Gastrocnemius medialis (tissue), 4 donors: Measurements from ENCODE around the gene IRF6. TPM values are rescaled to one million over a fixed set of nuclear protein-coding genes. Genes with fewer than 3 reads are reported as not detected.

Experiments
- ATAC-seq, 2 donors: fragments of 150-250 bp; one replicate each; pipeline ENCODE4 v1.9.1; 2016
- DNase-seq, 2 donors: peaks; one replicate each; pipeline ENCODE4 v3.0.0-alpha.2; 2019
- H3K27ac ChIP-seq, 4 donors: fragments of 200-600 bp; sonication (generic); 1 replicate in 1 of 4; 2 replicates in 3 of 4; pipeline ENCODE4 v1.5.1; 2016 to 2018; ENCODE audit warnings: mild to moderate bottlenecking in 2 of 4, moderate library complexity in 1 of 4
- H3K27me3 ChIP-seq, 3 donors: fragments of 200-600 bp; sonication (generic) in 2 of 3; 1 replicate in 1 of 3; 2 replicates in 2 of 3; pipeline versions ENCODE4 v1.5.1 to v1.6.0; 2016 to 2019; ENCODE audit warnings: mild to moderate bottlenecking in 1 of 3, moderate library complexity in 1 of 3
- H3K36me3 ChIP-seq, 2 donors: fragments of 200-600 bp; sonication (generic) in 1 of 2; one replicate each; pipeline ENCODE4 v1.5.1; 2017 to 2018
- H3K4me1 ChIP-seq, 2 donors: fragments of 200-600 bp; sonication (generic) in 1 of 2; one replicate each; pipeline ENCODE4 v1.5.1; 2016 to 2017; ENCODE audit warnings: mild to moderate bottlenecking in 2 of 2
- H3K4me3 ChIP-seq, 4 donors: fragments of 200-600 bp; sonication (generic) in 3 of 4; 1 replicate in 1 of 4; 2 replicates in 3 of 4; pipeline ENCODE4 v1.5.1; 2016 to 2019; ENCODE audit warnings: mild to moderate bottlenecking in 2 of 4
- H3K9me3 ChIP-seq, 3 donors: fragments of 200-600 bp; sonication (generic) in 2 of 3; 1 replicate in 1 of 3; 2 replicates in 2 of 3; pipeline ENCODE4 v1.5.1; 2016 to 2019
- CTCF ChIP-seq, 5 experiments: fragments of 450-650 bp in 3 of 5; fragments of 200-600 bp in 2 of 5; sonication (generic) in 2 of 5; IDR thresholded peaks in 4 of 5; conservative IDR thresholded peaks in 1 of 5; 1 replicate in 4 of 5; 2 replicates in 1 of 5; pipeline ENCODE4 v1.5.1; 2016 to 2019; ENCODE audit warnings: antibody characterized with exemption in 5 of 5, mild to moderate bottlenecking in 3 of 5, moderate library complexity in 3 of 5
- POLR2A ChIP-seq, 2 donors: fragments of 450-650 bp; IDR thresholded peaks; one replicate each; pipeline ENCODE4 v1.6.1; 2017; ENCODE audit warnings: antibody characterized with exemption in 2 of 2, mild to moderate bottlenecking in 2 of 2, moderate library complexity in 2 of 2
- in situ Hi-C, 4 donors: fragments of 200-750 bp; cut with MboI; loops; one replicate each; pipeline versions ENCODE4 v1.15.0 to v1.8.0; 2017; ENCODE audit warnings: low sequenced_read_pairs in 4 of 4
- intact Hi-C: fragments of 100-400 bp; cut with DNase I; formaldehyde crosslinking; loops from one replicate; pipeline ENCODE4 v1.15.1; 2023; ENCODE audit warnings: low total_unique reads
- total RNA-seq, 4 donors: library from RNA; depleted of rRNA; stranded (reverse); fragments of >200 nt; gene quantifications; one replicate each; pipeline versions ENCODE4 v1.1.0 to v1.2.3, GENCODE V29; 2016

Gene IRF6
- total RNA-seq, 4 donors from 2014 or later: 0.31 to 1.7 (median 0.49) TPM

GRCh38 chr1:209785592-209785991 is 20.4 kb downstream of the IRF6 start:
- no peaks in the 10 kb centered on the region for H3K36me3 ChIP-seq
- no peaks in the 10 kb centered on the region for H3K9me3 ChIP-seq
- intact Hi-C loops (loop anchor here (2.0 kb wide), 1 partner anchor 41 kb away; the partner anchor contains the start of gene UTP25), in situ Hi-C loops (no loop called here)
- H3K4me1 ChIP-seq: peaks cover 12 to 17% of the 10 kb centered on the region in 2 donors
- DNase-seq: no peak
- no peak for TF ChIP-seq POLR2A (IDR thresholded peaks at IDR 0.05)
- no peak for TF ChIP-seq CTCF (IDR thresholded peaks at IDR 0.05 in 4 of 5, conservative IDR thresholded peaks at IDR 0.05 in 1 of 5)
- no peak for ATAC-seq
- no peak overlapping the region for H3K4me3 ChIP-seq
- peaks cover 0 to 16% (median 13%) of the 10 kb centered on the region in 3 donors for H3K27me3 ChIP-seq
- no peak overlapping the region for H3K27ac ChIP-seq

- Histone ChIP-seq H3K27me3 (peaks cover 0 to 13% (median 4%) of the 10 kb centered on the region in 3 donors), H3K36me3 (no peaks in the 10 kb centered on the region), H3K9me3 (no peaks in the 10 kb centered on the region), H3K4me1 (peaks cover 12 to 17% of the 10 kb centered on the region in 2 donors), H3K27ac (peak within 1 kb of the TSS; percentile 75 to 88 (median 82)), H3K4me3 (peak within 1 kb of the TSS; percentile 58 to 86 (median 76))
- intact Hi-C loops: loop anchor here (2.0 kb wide), 1 partner anchor 42 kb away; the partner anchor contains the start of gene UTP25
- TF ChIP-seq CTCF (IDR thresholded peaks at IDR 0.05 in 4 of 5, conservative IDR thresholded peaks at IDR 0.05 in 1 of 5) (no peak), POLR2A (IDR thresholded peaks at IDR 0.05) (peak; percentile 37 to 49)
- in situ Hi-C loops: no loop called here
- ATAC-seq: peak; percentile 98
- DNase-seq: peak; percentile 94 to 97
Measured at GRCh38 chr1:209784265-209785169, 21.4 kb downstream of the IRF6 start, which contains the start of gene C1orf74. C1orf74 (minus strand) TSS chr1:209784559; CDS start chr1:209783634, 925 bp downstream.

- ATAC-seq: no peak
- Histone ChIP-seq H3K9me3 (no peaks in the 10 kb centered on the region), H3K36me3 (no peaks in the 10 kb centered on the region), H3K27ac (no peak overlapping the region), H3K4me1 (peaks cover 12 to 17% of the 10 kb centered on the region in 2 donors), H3K4me3 (peak overlapping the region; percentile 58 to 86 (median 76)), H3K27me3 (peaks cover 0 to 9% (median 4%) of the 10 kb centered on the region in 3 donors)
- DNase-seq: no peak
- in situ Hi-C loops (no loop called here), intact Hi-C loops (no loop called here)
- TF ChIP-seq CTCF (IDR thresholded peaks at IDR 0.05 in 4 of 5, conservative IDR thresholded peaks at IDR 0.05 in 1 of 5) (no peak), POLR2A (IDR thresholded peaks at IDR 0.05) (no peak)
Measured at GRCh38 chr1:209783386-209783785, 22.6 kb downstream of the IRF6 start.

GRCh38 chr1:209780268-209780667 is 25.7 kb downstream of the IRF6 start:
- intact Hi-C loops: no loop called here
- H3K36me3 ChIP-seq: no peaks in the 10 kb centered on the region
- no peak for ATAC-seq

More at GRCh38 chr1:209780268-209780667, 25.7 kb downstream of the IRF6 start:
- Histone ChIP-seq H3K4me1 (peaks cover 12 to 17% of the 10 kb centered on the region in 2 donors), H3K27me3 (no peaks in the 10 kb centered on the region), H3K27ac (no peak overlapping the region), H3K9me3 (no peaks in the 10 kb centered on the region), H3K4me3 (no peak overlapping the region)
- TF ChIP-seq CTCF (IDR thresholded peaks at IDR 0.05 in 4 of 5, conservative IDR thresholded peaks at IDR 0.05 in 1 of 5) (no peak), POLR2A (IDR thresholded peaks at IDR 0.05) (no peak)
- no peak for DNase-seq
- in situ Hi-C loops: no loop called here
